Measurements from ENCODE around the gene IRF2BPL. TPM values are rescaled to one million over a fixed set of nuclear protein-coding genes. Genes with fewer than 3 reads are reported as not detected.
"Not testable (repeated sequence)": the region's sequence is repeated elsewhere in the genome, so short reads cannot be mapped to it uniquely, and the experiment has no call there.

Gene IRF2BPL
- total RNA-seq, 1 experiment from 2014 or later = 113 TPM

GRCh38 chr14:77023001-77023996, 5.2 kb downstream of the IRF2BPL start:
- peaks cover 43% of the 10 kb centered on the region for H4K20me1 ChIP-seq (ENCODE audit: low read length)
- no peak overlapping the region for H2AFZ ChIP-seq (ENCODE audit: low read length)
- peaks cover 25% of the 10 kb centered on the region for H3K36me3 ChIP-seq (ENCODE audit: low read depth, low read length)
- ATAC-seq = peak; percentile 10
- peak overlapping the region; percentile 99 for H3K4me3 ChIP-seq (ENCODE audit: low read length)
- H3K9me2 ChIP-seq (replicated peaks; ENCODE audit: low read length) = no peaks in the 10 kb centered on the region
- H3K27me3 ChIP-seq (ENCODE audit: low read length) = no peaks in the 10 kb centered on the region
- H3K79me2 ChIP-seq (ENCODE audit: low read length) = peaks cover 67% of the 10 kb centered on the region
- no TSS peak for BruUV-seq (replicated peaks)
- no peaks in the 10 kb centered on the region for H3K9me3 ChIP-seq (ENCODE audit: low read length)
- H3F3A ChIP-seq (ENCODE audit: low read length, unreplicated experiment) = peaks cover 6% of the 10 kb centered on the region
- peak overlapping the region; percentile 95 for H3K9ac ChIP-seq (ENCODE audit: low read length)
- H3K4me1 ChIP-seq (ENCODE audit: insufficient read depth, low read length) = peaks cover 25% of the 10 kb centered on the region
- TF ChIP-seq EZH2phosphoT487 (IDR thresholded peaks at IDR 0.05; ENCODE audit: borderline replicate concordance, low read length) (no peak), EZH2 (IDR thresholded peaks at IDR 0.05; ENCODE audit: low read length, unreplicated experiment) (no peak), CTCF (conservative IDR thresholded peaks at IDR 0.05; ENCODE audit: low read depth, low read length) (peak; percentile 35; the same call in 1 of the 2 replicates)
- intact Hi-C loops (cut with micrococcal nuclease) = loop anchor here (1.0 to 2.0 kb wide), 2 partner anchors 66 to 105 kb away; no protein-coding TSS in a partner anchor
- CTCF ChIA-PET = interaction anchor here (0.5 to 1.4 kb wide), 7 partner anchors 10 to 148 kb away, joined by 3 to 10 read pairs (median 3); no protein-coding TSS in a partner anchor
- H3K27ac ChIP-seq (ENCODE audit: low read length) = peak overlapping the region; percentile 91
- peak overlapping the region; percentile 91 for H3K4me2 ChIP-seq (ENCODE audit: low read length)
- POLR2A ChIA-PET (ENCODE audit: unreplicated experiment) = interaction anchor here (0.7 kb wide), 2 partner anchors 15 to 48 kb away, joined by 3 to 5 read pairs; no protein-coding TSS in a partner anchor
- peak; percentile 61 for DNase-seq

GRCh38 chr14:77022236-77022852, 6.2 kb downstream of the IRF2BPL start:
- Histone ChIP-seq H3K4me3 (ENCODE audit: low read length) (peak overlapping the region; percentile 99; the same call in 1 of the 2 replicates), H3K27ac (ENCODE audit: low read length) (peak overlapping the region; percentile 91; the same call in 1 of the 2 replicates)
- peak; percentile 10; the same call in 1 of the 2 replicates for ATAC-seq

GRCh38 chr14:77021424-77021823, 7.1 kb downstream of the IRF2BPL start:
- H3K27me3 ChIP-seq (ENCODE audit: low read length); BruUV-seq (replicated peaks); H3K4me3 ChIP-seq (ENCODE audit: low read length); H3F3A ChIP-seq (ENCODE audit: low read length, unreplicated experiment); H3K27ac ChIP-seq (ENCODE audit: low read length); DNase-seq; H2AFZ ChIP-seq (ENCODE audit: low read length); intact Hi-C loops (cut with micrococcal nuclease); H3K9ac ChIP-seq (ENCODE audit: low read length); H3K9me3 ChIP-seq (ENCODE audit: low read length); ATAC-seq; H3K9me2 ChIP-seq (replicated peaks; ENCODE audit: low read length); H3K4me2 ChIP-seq (ENCODE audit: low read length): not testable (repeated sequence)
- Histone ChIP-seq H3K79me2 (ENCODE audit: low read length) (peaks cover 49% of the 10 kb centered on the region), H3K4me1 (ENCODE audit: insufficient read depth, low read length) (peaks cover 25% of the 10 kb centered on the region), H4K20me1 (ENCODE audit: low read length) (peaks cover 40% of the 10 kb centered on the region), H3K36me3 (ENCODE audit: low read depth, low read length) (peaks cover 22% of the 10 kb centered on the region)
- ChIA-PET POLR2A (ENCODE audit: unreplicated experiment) (interaction anchor here (0.6 kb wide), 1 partner anchor 59 kb away, joined by 5 read pairs; no protein-coding TSS in a partner anchor), CTCF (interaction anchor here (0.6 kb wide), 1 partner anchor 134 kb away, joined by 3 read pairs; no protein-coding TSS in a partner anchor)

More at GRCh38 chr14:77022236-77022852, 6.2 kb downstream of the IRF2BPL start:
- H4K20me1 ChIP-seq (ENCODE audit: low read length) = peaks cover 43% of the 10 kb centered on the region
- CTCF ChIA-PET = interaction anchor here (0.6 to 1.4 kb wide), 4 partner anchors 60 to 147 kb away, joined by 3 to 10 read pairs (median 4); no protein-coding TSS in a partner anchor
- DNase-seq = peak; percentile 4
- H2AFZ ChIP-seq (ENCODE audit: low read length) = no peak overlapping the region
- H3K9ac ChIP-seq (ENCODE audit: low read length) = no peak overlapping the region
- intact Hi-C loops (cut with micrococcal nuclease) = loop anchor here (1.0 to 2.0 kb wide), 2 partner anchors 18 to 66 kb away; no protein-coding TSS in a partner anchor
- no peaks in the 10 kb centered on the region for H3K9me2 ChIP-seq (replicated peaks; ENCODE audit: low read length)
- peaks cover 58% of the 10 kb centered on the region for H3K79me2 ChIP-seq (ENCODE audit: low read length)
- TF ChIP-seq EZH2 (IDR thresholded peaks at IDR 0.05; ENCODE audit: low read length, unreplicated experiment) = no peak
- no peak for TF ChIP-seq CTCF (conservative IDR thresholded peaks at IDR 0.05; ENCODE audit: low read depth, low read length)
- no peak for TF ChIP-seq EZH2phosphoT487 (IDR thresholded peaks at IDR 0.05; ENCODE audit: borderline replicate concordance, low read length)
- H3F3A ChIP-seq (ENCODE audit: low read length, unreplicated experiment) = peaks cover 6% of the 10 kb centered on the region
- H3K9me3 ChIP-seq (ENCODE audit: low read length) = no peaks in the 10 kb centered on the region
- H3K36me3 ChIP-seq (ENCODE audit: low read depth, low read length) = peaks cover 25% of the 10 kb centered on the region
- no TSS peak for BruUV-seq (replicated peaks)
- no peaks in the 10 kb centered on the region for H3K27me3 ChIP-seq (ENCODE audit: low read length)
- peak overlapping the region; percentile 91 for H3K4me2 ChIP-seq (ENCODE audit: low read length)
- peaks cover 25% of the 10 kb centered on the region for H3K4me1 ChIP-seq (ENCODE audit: insufficient read depth, low read length)
- POLR2A ChIA-PET (ENCODE audit: unreplicated experiment) = interaction anchor here (0.5 to 0.7 kb wide), 3 partner anchors 14 to 66 kb away, joined by 3 to 5 read pairs (median 3); no protein-coding TSS in a partner anchor

Measured in PC-3 (cell line).